Measurements from ENCODE around the gene GGTLC2.
"Not testable (repeated sequence)": the region's sequence is repeated elsewhere in the genome, so short reads cannot be mapped to it uniquely, and the experiment has no call there.

The GGTLC2 gene

GRCh38 chr22:22644314-22644713 is at the start of gene GGTLC2:
Gene GGTLC2 (plus strand): TSS chr22:22644614. CDS start chr22:22646346, 1,732 bp downstream.
- H3K4me3 ChIP-seq (ENCODE audit: low read depth, low read length) = not testable (repeated sequence)

- H3K4me3 ChIP-seq (ENCODE audit: low read depth, low read length) = no peak overlapping the region
Measured at GRCh38 chr22:22595001-22595835, 49.2 kb upstream of the GGTLC2 start.

- no peak overlapping the region for H3K4me3 ChIP-seq (ENCODE audit: low read depth, low read length)
Measured at GRCh38 chr22:22598144-22598543, 46.3 kb upstream of the GGTLC2 start.

- no peak overlapping the region for H3K4me3 ChIP-seq (ENCODE audit: low read depth, low read length)
Measured at GRCh38 chr22:22599248-22599647, 45.2 kb upstream of the GGTLC2 start.

- H3K4me3 ChIP-seq (ENCODE audit: low read depth, low read length) = no peak overlapping the region
Measured at GRCh38 chr22:22600531-22601261, 43.7 kb upstream of the GGTLC2 start.

GRCh38 chr22:22603470-22603947 is 40.9 kb upstream of the GGTLC2 start:
- no peak overlapping the region for H3K4me3 ChIP-seq (ENCODE audit: low read depth, low read length)

- no peak overlapping the region for H3K4me3 ChIP-seq (ENCODE audit: low read depth, low read length)
Measured at GRCh38 chr22:22604326-22605073, 39.9 kb upstream of the GGTLC2 start.

GRCh38 chr22:22605074-22605404 is 39.4 kb upstream of the GGTLC2 start:
- H3K4me3 ChIP-seq (ENCODE audit: low read depth, low read length) = no peak overlapping the region

- not testable (repeated sequence) for H3K4me3 ChIP-seq (ENCODE audit: low read depth, low read length)
Measured at GRCh38 chr22:22608022-22608421, 36.4 kb upstream of the GGTLC2 start.

- H3K4me3 ChIP-seq (ENCODE audit: low read depth, low read length) = no peak overlapping the region
Measured at GRCh38 chr22:22609291-22609690, 35.1 kb upstream of the GGTLC2 start.

- no peak overlapping the region for H3K4me3 ChIP-seq (ENCODE audit: low read depth, low read length)
Measured at GRCh38 chr22:22612516-22612915, 31.9 kb upstream of the GGTLC2 start.

- no peak overlapping the region for H3K4me3 ChIP-seq (ENCODE audit: low read depth, low read length)
Measured at GRCh38 chr22:22614065-22614464, 30.3 kb upstream of the GGTLC2 start.

- no peak overlapping the region for H3K4me3 ChIP-seq (ENCODE audit: low read depth, low read length)
Measured at GRCh38 chr22:22616636-22617035, 27.8 kb upstream of the GGTLC2 start.

GRCh38 chr22:22618448-22618847 is 26.0 kb upstream of the GGTLC2 start:
- no peak overlapping the region for H3K4me3 ChIP-seq (ENCODE audit: low read depth, low read length)

GRCh38 chr22:22618923-22619322 is 25.5 kb upstream of the GGTLC2 start:
- no peak overlapping the region for H3K4me3 ChIP-seq (ENCODE audit: low read depth, low read length)

- H3K4me3 ChIP-seq (ENCODE audit: low read depth, low read length) = no peak overlapping the region
Measured at GRCh38 chr22:22619765-22620414, 24.5 kb upstream of the GGTLC2 start.

- not testable (repeated sequence) for H3K4me3 ChIP-seq (ENCODE audit: low read depth, low read length)
Measured at GRCh38 chr22:22628546-22629495, 15.6 kb upstream of the GGTLC2 start.

GRCh38 chr22:22631223-22631652 is 13.2 kb upstream of the GGTLC2 start:
- H3K4me3 ChIP-seq (ENCODE audit: low read depth, low read length) = not testable (repeated sequence)

GRCh38 chr22:22632226-22632625 is 12.2 kb upstream of the GGTLC2 start:
- not testable (repeated sequence) for H3K4me3 ChIP-seq (ENCODE audit: low read depth, low read length)

- H3K4me3 ChIP-seq (ENCODE audit: low read depth, low read length) = not testable (repeated sequence)
Measured at GRCh38 chr22:22633533-22633932, 10.9 kb upstream of the GGTLC2 start.
